ENCODE results near the gene EGLN2.

The EGLN2 gene

DNA sequence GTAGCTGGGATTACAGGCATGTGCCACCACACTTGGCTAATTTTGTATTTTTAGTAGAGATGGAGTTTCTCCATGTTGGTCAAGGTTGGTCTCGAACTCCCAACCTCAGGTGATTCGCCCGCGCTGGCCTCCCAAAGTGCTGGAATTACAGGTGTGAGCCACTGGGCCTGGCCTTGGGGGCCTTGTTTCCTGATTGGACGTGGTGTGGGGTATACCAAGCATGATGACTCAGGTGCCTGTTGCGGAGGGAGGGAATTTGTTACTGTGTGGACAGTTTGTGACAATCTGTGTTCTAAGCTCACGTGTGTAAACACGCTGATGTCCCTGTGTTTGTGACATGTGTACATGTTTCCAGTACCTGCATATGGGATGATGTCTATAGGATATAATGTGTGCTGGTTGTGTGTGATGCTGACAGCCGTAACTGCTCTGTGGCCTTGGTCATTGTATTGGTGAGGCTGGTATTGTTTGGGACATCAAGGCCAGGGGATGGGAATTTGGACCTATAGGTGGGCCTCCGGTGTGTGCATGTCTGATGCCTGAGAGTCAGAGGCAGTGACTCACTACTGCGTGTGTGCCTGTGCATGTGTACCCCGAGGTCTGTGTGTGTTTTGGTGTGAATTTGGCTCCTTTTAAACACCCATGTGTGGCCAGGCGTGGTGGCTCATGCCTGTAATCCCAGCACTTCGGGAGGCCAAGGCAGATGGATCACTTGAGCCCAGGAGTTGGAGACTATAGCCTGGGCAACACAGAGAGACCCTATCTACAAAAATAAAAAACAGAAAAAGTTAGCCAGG lies 1.6 kb upstream of the EGLN2 start:
- Histone ChIP-seq H2AFZ (ENCODE audit: low read depth, low read length) (no peak overlapping the region), H3K4me3 (ENCODE audit: low read depth in 1 of 2, low read length in 2 of 2) (peak overlapping the region in 1 of 2 experiments; percentile 67; a peak in 2 of 4 replicates)
- no peak for ATAC-seq (ENCODE audit: insufficient read depth, low read depth)

DNA sequence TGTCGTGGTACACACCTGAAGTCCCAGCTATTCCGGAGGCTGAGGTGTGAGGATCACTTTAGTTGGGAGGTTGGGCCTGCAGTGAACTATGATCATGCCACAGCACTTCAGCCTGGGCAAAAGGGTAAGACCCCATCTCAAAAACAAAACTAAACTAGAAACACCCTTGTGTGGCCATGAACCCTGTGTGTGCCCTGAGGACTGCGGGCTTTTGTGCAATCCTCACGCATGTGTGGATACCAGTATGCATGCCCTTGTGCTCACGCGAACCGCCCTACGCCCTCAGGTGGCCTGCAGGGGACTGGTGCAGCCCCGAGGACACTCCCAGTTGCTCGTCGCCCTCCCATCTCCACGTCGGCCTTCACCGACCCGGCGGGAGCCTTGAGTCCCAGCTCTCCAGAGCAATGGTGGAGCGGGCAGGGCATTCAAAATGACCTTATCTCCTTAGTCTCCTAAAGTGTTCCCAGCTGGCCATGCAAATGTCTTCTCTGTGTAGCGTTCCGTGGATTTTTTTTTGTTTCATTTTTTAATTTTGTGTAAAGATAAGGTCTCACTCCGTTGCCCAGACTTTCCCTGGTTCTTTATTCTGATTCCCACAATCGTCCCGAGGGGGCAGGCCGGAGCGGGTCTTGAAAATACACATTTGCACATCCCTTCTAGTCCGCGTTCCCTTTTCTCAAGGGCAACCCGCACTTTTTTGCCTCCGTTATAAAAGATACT lies 868 bp upstream of the EGLN2 start:
- Histone ChIP-seq H2AFZ (ENCODE audit: low read depth, low read length) (peak overlapping the region; percentile 85), H3K9ac (ENCODE audit: low read depth, low read length) (peak overlapping the region; percentile 62), H3K9me3 (ENCODE audit: insufficient read depth, low read length, severe bottlenecking) (no peaks in the 10 kb centered on the region), H3K4me3 (ENCODE audit: low read depth in 1 of 2, low read length in 2 of 2) (peak overlapping the region; percentile 48 to 67; a peak in 3 of 4 replicates), H3K27me3 (ENCODE audit: insufficient read depth, low read length, poor library complexity) (no peaks in the 10 kb centered on the region), H3K36me3 (ENCODE audit: insufficient read depth, low read length) (peaks cover 29% of the 10 kb centered on the region), H3K79me2 (ENCODE audit: insufficient read depth, low read length) (peaks cover 43% of the 10 kb centered on the region), H3K27ac (ENCODE audit: low read length) (peak overlapping the region; percentile 82), H3K4me2 (ENCODE audit: insufficient read depth, low read length) (peak overlapping the region; percentile 70), H3K4me1 (ENCODE audit: insufficient read depth, low read length) (peaks cover 44% of the 10 kb centered on the region), H4K20me1 (ENCODE audit: insufficient read depth, low read length) (peaks cover 33% of the 10 kb centered on the region)
- TF ChIP-seq EZH2 (IDR thresholded peaks at IDR 0.05; ENCODE audit: borderline replicate concordance, low read depth, low read length, severe bottlenecking) (no peak), CTCF (IDR thresholded peaks at IDR 0.05; ENCODE audit: borderline replicate concordance, extremely low read depth, low read length, poor library complexity, severe bottlenecking) (peak; percentile 41)
- DNase-seq (peak; percentile 43), ATAC-seq (ENCODE audit: insufficient read depth, low read depth) (peak; percentile 18; the same call in 2 of the 3 replicates)

More for the DNA sequence above, 1.6 kb upstream of the EGLN2 start:
- H3K4me1 ChIP-seq (ENCODE audit: insufficient read depth, low read length), result peaks cover 37% of the 10 kb centered on the region
- DNase-seq, result no peak
- peak overlapping the region; percentile 70 for H3K4me2 ChIP-seq (ENCODE audit: insufficient read depth, low read length)
- peaks cover 35% of the 10 kb centered on the region for H3K79me2 ChIP-seq (ENCODE audit: insufficient read depth, low read length)
- H3K36me3 ChIP-seq (ENCODE audit: insufficient read depth, low read length), result peaks cover 21% of the 10 kb centered on the region
- peaks cover 25% of the 10 kb centered on the region for H4K20me1 ChIP-seq (ENCODE audit: insufficient read depth, low read length)
- H3K27me3 ChIP-seq (ENCODE audit: insufficient read depth, low read length, poor library complexity), result no peaks in the 10 kb centered on the region
- H3K27ac ChIP-seq (ENCODE audit: low read length), result peak overlapping the region; percentile 82; the same call in 1 of the 2 replicates
- TF ChIP-seq EZH2 (IDR thresholded peaks at IDR 0.05; ENCODE audit: borderline replicate concordance, low read depth, low read length, severe bottlenecking), result no peak
- TF ChIP-seq CTCF (IDR thresholded peaks at IDR 0.05; ENCODE audit: borderline replicate concordance, extremely low read depth, low read length, poor library complexity, severe bottlenecking), result no peak
- H3K9ac ChIP-seq (ENCODE audit: low read depth, low read length), result no peak overlapping the region; the same call in 1 of the 2 replicates
- H3K9me3 ChIP-seq (ENCODE audit: insufficient read depth, low read length, severe bottlenecking), result no peaks in the 10 kb centered on the region

DNA sequence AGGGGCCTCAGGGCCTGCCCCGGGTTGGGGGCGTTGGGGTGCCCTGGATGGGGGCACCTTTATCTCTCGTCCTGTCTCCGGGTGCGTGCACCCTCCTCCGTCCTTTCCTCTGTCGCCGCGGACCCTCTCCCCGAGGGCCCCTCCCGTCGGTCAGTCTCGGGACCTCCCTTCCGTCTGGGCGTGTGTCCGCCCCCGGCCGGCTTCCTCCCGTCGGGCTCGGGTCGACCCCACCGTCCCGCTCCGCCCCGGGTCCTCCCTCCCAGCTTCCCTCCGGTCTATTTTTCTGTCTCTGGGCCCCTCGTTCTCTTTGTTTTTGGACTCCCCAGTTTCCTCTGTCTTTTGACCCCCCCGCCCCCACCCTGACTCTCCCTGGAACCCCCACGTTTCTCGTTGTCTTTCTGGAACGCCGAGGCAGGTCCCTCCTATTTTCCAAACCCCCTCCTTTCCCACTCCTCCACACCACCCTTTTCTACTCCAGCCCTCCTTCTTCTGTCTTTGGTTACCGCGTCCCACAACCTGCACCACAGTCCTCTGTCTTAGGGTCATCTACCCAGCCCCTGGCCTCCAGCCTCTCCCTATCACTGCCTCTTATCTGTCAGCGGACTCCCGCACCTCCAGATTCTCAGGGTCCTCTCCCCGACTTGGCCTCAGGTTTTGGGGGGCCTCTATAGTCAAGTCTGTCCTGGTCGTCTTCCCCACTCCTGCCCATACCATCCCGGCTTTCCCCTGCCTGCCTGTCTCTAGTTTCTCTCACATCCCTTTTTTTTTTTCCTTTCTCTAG lies 757 bp downstream of the EGLN2 start:
- Histone ChIP-seq H3K9me3 (ENCODE audit: insufficient read depth, low read length, severe bottlenecking) (no peaks in the 10 kb centered on the region), H3K27ac (ENCODE audit: low read length) (peak overlapping the region; percentile 90), H3K4me1 (ENCODE audit: insufficient read depth, low read length) (peaks cover 60% of the 10 kb centered on the region), H3K9ac (ENCODE audit: low read depth, low read length) (peak overlapping the region; percentile 92), H3K36me3 (ENCODE audit: insufficient read depth, low read length) (peaks cover 45% of the 10 kb centered on the region), H3K27me3 (ENCODE audit: insufficient read depth, low read length, poor library complexity) (no peaks in the 10 kb centered on the region), H2AFZ (ENCODE audit: low read depth, low read length) (peak overlapping the region; percentile 64), H4K20me1 (ENCODE audit: insufficient read depth, low read length) (peaks cover 49% of the 10 kb centered on the region), H3K79me2 (ENCODE audit: insufficient read depth, low read length) (peaks cover 59% of the 10 kb centered on the region), H3K4me3 (ENCODE audit: low read depth in 1 of 2, low read length in 2 of 2) (peak overlapping the region; percentile 79 to 92; a peak in 3 of 4 replicates), H3K4me2 (ENCODE audit: insufficient read depth, low read length) (peak overlapping the region; percentile 70)
- DNase-seq, result no peak
- no peak for ATAC-seq (ENCODE audit: insufficient read depth, low read depth)
- TF ChIP-seq EZH2 (IDR thresholded peaks at IDR 0.05; ENCODE audit: borderline replicate concordance, low read depth, low read length, severe bottlenecking) (no peak), CTCF (IDR thresholded peaks at IDR 0.05; ENCODE audit: borderline replicate concordance, extremely low read depth, low read length, poor library complexity, severe bottlenecking) (no peak)
